ENCODE measurements around the gene TSC22D3.

The TSC22D3 gene

GRCh38 chrX:107773906-107774435, 1.6 kb downstream of the TSC22D3 start:
- peaks cover 19% of the 10 kb centered on the region for H3K4me1 ChIP-seq
- H3K36me3 ChIP-seq (replicated peaks), result no peaks in the 10 kb centered on the region
- no peaks in the 10 kb centered on the region for H3K27me3 ChIP-seq (ENCODE audit: low read depth)
- in situ Hi-C loops (cut with MboI; ENCODE audit: low sequenced_read_pairs), result no loop called here
- DNase-seq (ENCODE audit: low spot score in 2 of 2), result no peak
- no peaks in the 10 kb centered on the region for H3K9me3 ChIP-seq
- no peak overlapping the region for H3K4me3 ChIP-seq

DNA sequence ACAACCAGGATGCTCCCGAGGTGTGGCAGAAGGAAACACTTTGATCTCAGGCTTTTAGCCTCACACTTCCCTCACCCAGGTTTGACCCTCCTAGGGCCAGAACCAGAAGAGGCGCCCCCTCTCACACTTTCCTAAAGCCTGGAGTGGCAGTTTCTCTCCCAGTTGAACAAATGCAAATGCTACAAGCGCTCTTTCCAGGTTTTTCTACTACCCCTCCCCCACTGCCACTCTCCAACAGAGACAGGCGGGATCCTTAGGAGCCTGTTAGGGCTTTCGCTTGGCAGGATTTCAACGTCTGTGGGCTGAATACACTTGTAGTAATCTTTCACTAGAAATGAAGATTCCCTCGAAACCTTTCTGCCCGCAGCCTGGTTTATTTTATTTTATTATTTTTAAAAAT, 2.4 kb downstream of the TSC22D3 start:
- Histone ChIP-seq H3K27me3 (ENCODE audit: low read depth) (no peaks in the 10 kb centered on the region), H3K4me3 (no peak overlapping the region), H3K4me1 (peaks cover 19% of the 10 kb centered on the region), H3K36me3 (replicated peaks) (no peaks in the 10 kb centered on the region), H3K9me3 (no peaks in the 10 kb centered on the region)
- peak in 1 of 2 experiments; percentile 50 for DNase-seq (ENCODE audit: low spot score in 2 of 2)
- in situ Hi-C loops (cut with MboI; ENCODE audit: low sequenced_read_pairs), result no loop called here

- no peaks in the 10 kb centered on the region for H3K27me3 ChIP-seq (ENCODE audit: low read depth)
These were observed 5.8 kb downstream of the TSC22D3 start for GRCh38 chrX:107769581-107770317.

GRCh38 chrX:107768051-107768450, 7.5 kb downstream of the TSC22D3 start:
- no peaks in the 10 kb centered on the region for H3K27me3 ChIP-seq (ENCODE audit: low read depth)
- peaks cover 3% of the 10 kb centered on the region for H3K4me1 ChIP-seq
- no peak overlapping the region for H3K4me3 ChIP-seq
- no peaks in the 10 kb centered on the region for H3K9me3 ChIP-seq
- H3K36me3 ChIP-seq (replicated peaks), result no peaks in the 10 kb centered on the region
- in situ Hi-C loops (cut with MboI; ENCODE audit: low sequenced_read_pairs), result no loop called here
- DNase-seq (ENCODE audit: low spot score in 2 of 2), result no peak

More at GRCh38 chrX:107769581-107770317, 5.8 kb downstream of the TSC22D3 start:
- H3K9me3 ChIP-seq, result no peaks in the 10 kb centered on the region
- in situ Hi-C loops (cut with MboI; ENCODE audit: low sequenced_read_pairs), result no loop called here
- H3K36me3 ChIP-seq (replicated peaks), result no peaks in the 10 kb centered on the region
- peaks cover 8% of the 10 kb centered on the region for H3K4me1 ChIP-seq
- peak in 1 of 2 experiments; percentile 6 for DNase-seq (ENCODE audit: low spot score in 2 of 2)
- H3K4me3 ChIP-seq, result no peak overlapping the region

GRCh38 chrX:107766470-107767150, 9.0 kb downstream of the TSC22D3 start:
- Histone ChIP-seq H3K36me3 (replicated peaks) (no peaks in the 10 kb centered on the region), H3K4me3 (no peak overlapping the region), H3K4me1 (peaks cover 2% of the 10 kb centered on the region), H3K9me3 (no peaks in the 10 kb centered on the region), H3K27me3 (ENCODE audit: low read depth) (no peaks in the 10 kb centered on the region)
- in situ Hi-C loops (cut with MboI; ENCODE audit: low sequenced_read_pairs), result no loop called here
- no peak for DNase-seq (ENCODE audit: low spot score in 2 of 2)

DNA sequence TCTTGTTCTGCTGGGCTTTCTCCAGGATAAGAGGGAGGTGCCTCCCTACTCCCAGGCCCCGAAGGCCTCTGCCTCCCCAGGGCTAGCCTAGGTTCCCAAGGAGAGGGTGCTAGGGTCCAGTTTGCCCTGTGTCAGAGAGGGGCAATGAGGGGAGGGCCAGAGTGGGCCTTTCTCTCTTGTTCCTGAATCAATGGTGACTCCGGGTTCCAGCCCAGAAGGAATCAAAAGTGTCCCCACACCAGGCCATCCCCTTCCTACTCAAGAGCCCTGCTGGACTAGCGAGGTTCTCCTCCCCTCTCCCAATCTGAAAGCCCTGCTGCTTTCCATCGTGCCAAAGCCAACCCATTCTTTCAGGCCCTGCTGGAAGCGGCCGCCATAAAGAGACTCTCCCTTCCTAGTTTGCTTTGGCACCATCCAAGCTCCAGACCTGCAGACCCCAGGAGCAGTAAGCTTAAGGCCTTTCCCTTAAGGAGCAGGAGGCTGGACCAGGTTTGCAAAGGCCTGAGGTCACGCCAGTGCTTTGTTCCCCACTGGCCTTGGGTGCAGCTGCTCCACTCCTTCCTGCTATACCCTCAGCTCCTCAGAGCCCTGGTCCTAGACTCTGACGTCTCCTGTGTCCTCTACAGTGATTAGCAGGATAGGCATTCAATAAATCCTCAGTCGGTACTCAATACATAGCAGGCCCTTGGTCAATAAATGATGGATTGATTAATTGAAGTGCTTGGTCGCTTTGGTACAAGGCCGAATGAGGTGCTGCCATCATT, 10.6 kb downstream of the TSC22D3 start:
- Histone ChIP-seq H3K9me3 (no peaks in the 10 kb centered on the region), H3K27me3 (ENCODE audit: low read depth) (no peaks in the 10 kb centered on the region), H3K4me3 (no peak overlapping the region), H3K36me3 (replicated peaks) (no peaks in the 10 kb centered on the region), H3K4me1 (peaks cover 2% of the 10 kb centered on the region)
- in situ Hi-C loops (cut with MboI; ENCODE audit: low sequenced_read_pairs), result no loop called here
- DNase-seq (ENCODE audit: low spot score in 2 of 2), result no peak

- H3K36me3 ChIP-seq (replicated peaks), result no peaks in the 10 kb centered on the region
These were observed 11.9 kb downstream of the TSC22D3 start for GRCh38 chrX:107763647-107764046.

DNA sequence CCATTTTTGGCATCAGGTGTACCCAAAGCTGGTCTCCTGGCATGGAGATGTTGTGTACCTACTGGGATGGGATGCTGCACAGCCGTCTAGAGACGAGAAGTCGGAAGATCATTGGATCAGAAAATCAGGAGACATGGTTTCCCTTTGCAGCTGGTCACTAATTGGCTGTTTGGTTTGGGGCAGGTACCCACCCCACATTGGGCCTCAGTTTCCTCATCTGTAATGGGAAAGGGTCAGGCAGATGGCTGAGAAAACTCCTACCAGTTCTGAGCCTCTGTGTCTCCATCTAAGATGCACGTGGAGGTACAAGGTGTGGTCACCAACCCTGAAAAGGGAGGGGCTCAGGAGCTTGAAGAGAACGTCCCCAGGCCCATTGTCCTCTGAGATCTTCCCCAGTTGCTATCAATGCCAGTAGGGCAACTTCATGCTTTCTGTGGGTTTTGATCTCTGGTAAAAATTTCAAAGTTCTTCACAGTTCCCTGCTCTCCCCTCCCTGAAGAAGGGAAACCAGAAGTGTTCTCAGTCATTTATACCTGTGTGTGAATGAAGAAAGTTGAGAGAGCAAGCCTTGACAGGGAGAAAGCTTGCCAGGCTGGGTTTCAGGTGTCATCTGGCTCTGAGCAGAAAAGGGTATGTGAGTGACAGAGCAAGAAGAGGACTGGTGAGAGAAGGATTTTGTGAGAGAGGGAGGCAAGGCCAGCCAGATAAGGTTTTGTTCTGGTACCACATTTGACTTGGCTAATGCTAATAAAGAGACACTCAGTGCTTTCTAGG, 15.1 kb downstream of the TSC22D3 start:
- Histone ChIP-seq H3K36me3 (replicated peaks) (no peaks in the 10 kb centered on the region), H3K4me1 (no peaks in the 10 kb centered on the region), H3K27me3 (ENCODE audit: low read depth) (no peaks in the 10 kb centered on the region), H3K4me3 (no peak overlapping the region), H3K9me3 (no peaks in the 10 kb centered on the region)
- DNase-seq (ENCODE audit: low spot score in 2 of 2), result no peak
- in situ Hi-C loops (cut with MboI; ENCODE audit: low sequenced_read_pairs), result no loop called here

More at GRCh38 chrX:107763647-107764046, 11.9 kb downstream of the TSC22D3 start:
- DNase-seq (ENCODE audit: low spot score in 2 of 2), result no peak
- in situ Hi-C loops (cut with MboI; ENCODE audit: low sequenced_read_pairs), result no loop called here
- Histone ChIP-seq H3K27me3 (ENCODE audit: low read depth) (no peaks in the 10 kb centered on the region), H3K9me3 (no peaks in the 10 kb centered on the region), H3K4me3 (no peak overlapping the region), H3K4me1 (no peaks in the 10 kb centered on the region)

GRCh38 chrX:107758231-107758766, 17.3 kb downstream of the TSC22D3 start:
- Histone ChIP-seq H3K4me1 (no peaks in the 10 kb centered on the region), H3K4me3 (no peak overlapping the region), H3K9me3 (no peaks in the 10 kb centered on the region; the same call in 1 of the 2 replicates), H3K27me3 (ENCODE audit: low read depth) (no peaks in the 10 kb centered on the region), H3K36me3 (replicated peaks) (no peaks in the 10 kb centered on the region)
- in situ Hi-C loops (cut with MboI; ENCODE audit: low sequenced_read_pairs), result no loop called here
- no peak for DNase-seq (ENCODE audit: low spot score in 2 of 2)

GRCh38 chrX:107755721-107756120, 19.9 kb downstream of the TSC22D3 start:
- Histone ChIP-seq H3K9me3 (no peaks in the 10 kb centered on the region; the same call in 1 of the 2 replicates), H3K4me3 (no peak overlapping the region), H3K36me3 (replicated peaks) (no peaks in the 10 kb centered on the region), H3K4me1 (no peaks in the 10 kb centered on the region), H3K27me3 (ENCODE audit: low read depth) (no peaks in the 10 kb centered on the region)
- DNase-seq (ENCODE audit: low spot score in 2 of 2), result no peak
- in situ Hi-C loops (cut with MboI; ENCODE audit: low sequenced_read_pairs), result no loop called here

- DNase-seq (ENCODE audit: low spot score in 2 of 2), result no peak
- no peaks in the 10 kb centered on the region for H3K27me3 ChIP-seq (ENCODE audit: low read depth)
- H3K4me3 ChIP-seq, result no peak overlapping the region
- in situ Hi-C loops (cut with MboI; ENCODE audit: low sequenced_read_pairs), result no loop called here
- H3K36me3 ChIP-seq (replicated peaks), result no peaks in the 10 kb centered on the region
- no peaks in the 10 kb centered on the region; the same call in 1 of the 2 replicates for H3K9me3 ChIP-seq
- H3K4me1 ChIP-seq, result no peaks in the 10 kb centered on the region
These were observed 22.4 kb downstream of the TSC22D3 start for GRCh38 chrX:107753187-107753586.

DNA sequence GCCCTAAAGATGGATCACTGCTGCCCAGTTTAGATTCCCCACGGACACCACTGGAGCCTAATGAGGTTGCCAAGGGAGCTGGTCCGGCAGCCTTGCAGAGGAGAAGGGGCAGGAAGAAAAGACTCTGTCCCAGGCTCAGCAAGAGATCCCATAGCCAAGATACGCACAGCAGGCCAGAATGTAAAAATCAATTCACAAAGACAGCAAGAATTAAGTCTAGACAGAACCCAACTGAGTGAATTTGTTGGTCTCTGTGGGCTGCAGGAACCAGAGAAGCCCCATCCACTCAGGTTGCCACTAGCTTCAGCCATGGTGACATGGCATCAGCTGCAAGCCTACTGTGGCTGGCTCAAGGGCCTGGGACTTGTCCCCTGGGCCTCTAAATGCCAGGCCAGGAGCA, 22.9 kb downstream of the TSC22D3 start:
- H3K4me1 ChIP-seq, result no peaks in the 10 kb centered on the region
- H3K27me3 ChIP-seq (ENCODE audit: low read depth), result no peaks in the 10 kb centered on the region
- no peak for DNase-seq (ENCODE audit: low spot score in 2 of 2)
- no peaks in the 10 kb centered on the region; the same call in 1 of the 2 replicates for H3K9me3 ChIP-seq
- in situ Hi-C loops (cut with MboI; ENCODE audit: low sequenced_read_pairs), result no loop called here
- H3K4me3 ChIP-seq, result no peak overlapping the region
- no peaks in the 10 kb centered on the region for H3K36me3 ChIP-seq (replicated peaks)

DNA sequence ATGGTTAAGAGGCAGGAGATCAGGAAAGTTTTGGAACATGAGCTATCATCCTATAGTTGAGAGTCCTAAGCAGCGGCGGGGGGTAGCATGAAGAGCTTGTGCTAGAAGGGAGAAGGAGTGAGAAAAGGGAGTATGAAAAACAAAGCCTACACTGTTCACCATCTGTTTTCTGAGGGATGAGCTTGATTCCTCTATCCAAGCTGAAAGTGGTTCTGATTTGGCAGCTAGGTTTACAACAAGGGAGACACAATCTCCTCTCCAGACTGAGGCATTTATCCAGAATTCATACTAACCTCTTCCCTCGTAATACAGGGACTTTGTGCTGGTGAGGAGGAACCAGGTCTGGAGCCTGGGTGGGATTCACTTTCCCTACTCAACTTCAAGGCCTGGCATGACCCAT, 23.5 kb downstream of the TSC22D3 start:
- DNase-seq (ENCODE audit: low spot score in 2 of 2), result no peak
- H3K4me3 ChIP-seq, result no peak overlapping the region
- no peaks in the 10 kb centered on the region for H3K4me1 ChIP-seq
- in situ Hi-C loops (cut with MboI; ENCODE audit: low sequenced_read_pairs), result no loop called here
- H3K9me3 ChIP-seq, result no peaks in the 10 kb centered on the region; the same call in 1 of the 2 replicates
- no peaks in the 10 kb centered on the region for H3K27me3 ChIP-seq (ENCODE audit: low read depth)
- H3K36me3 ChIP-seq (replicated peaks), result no peaks in the 10 kb centered on the region
